GM10266 (cell line): ENCODE data around the gene NKPD1.

Experiments
- DNase-seq: peaks from one replicate; pipeline ENCODE4 v3.0.0; 2012; ENCODE audit errors: extremely low spot score
- TF ChIP-seq, protein P1 (sequence below): IDR thresholded peaks from 2 replicates; pipeline ENCODE4 v1.5.1; 2012; ENCODE audit warnings: mild to moderate bottlenecking, low read depth; ENCODE audit not compliant: control insufficient read depth, insufficient read depth; ENCODE audit errors: missing control alignments

The NKPD1 gene

DNA sequence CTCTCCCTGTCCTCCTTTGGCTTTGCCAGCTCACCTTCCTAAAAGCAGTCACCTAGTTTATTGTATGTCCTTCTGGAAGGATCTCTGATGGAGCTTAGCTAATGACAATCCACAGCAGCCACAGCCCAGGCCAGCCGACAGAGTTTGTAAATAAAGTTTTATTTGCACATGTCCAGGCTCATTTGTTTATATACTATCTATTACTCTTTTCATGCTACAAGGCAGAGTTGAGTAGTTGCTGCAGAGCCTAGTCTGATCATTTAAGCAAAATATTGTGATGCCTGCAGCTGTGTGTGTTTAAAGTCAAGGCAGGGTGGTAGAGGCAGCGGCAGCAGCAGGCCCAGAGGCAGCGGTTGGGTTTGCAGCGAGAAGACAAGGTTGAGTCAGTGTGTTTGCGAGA is 32.6 kb downstream of the NKPD1 start:
- TF ChIP-seq, protein P1, sequence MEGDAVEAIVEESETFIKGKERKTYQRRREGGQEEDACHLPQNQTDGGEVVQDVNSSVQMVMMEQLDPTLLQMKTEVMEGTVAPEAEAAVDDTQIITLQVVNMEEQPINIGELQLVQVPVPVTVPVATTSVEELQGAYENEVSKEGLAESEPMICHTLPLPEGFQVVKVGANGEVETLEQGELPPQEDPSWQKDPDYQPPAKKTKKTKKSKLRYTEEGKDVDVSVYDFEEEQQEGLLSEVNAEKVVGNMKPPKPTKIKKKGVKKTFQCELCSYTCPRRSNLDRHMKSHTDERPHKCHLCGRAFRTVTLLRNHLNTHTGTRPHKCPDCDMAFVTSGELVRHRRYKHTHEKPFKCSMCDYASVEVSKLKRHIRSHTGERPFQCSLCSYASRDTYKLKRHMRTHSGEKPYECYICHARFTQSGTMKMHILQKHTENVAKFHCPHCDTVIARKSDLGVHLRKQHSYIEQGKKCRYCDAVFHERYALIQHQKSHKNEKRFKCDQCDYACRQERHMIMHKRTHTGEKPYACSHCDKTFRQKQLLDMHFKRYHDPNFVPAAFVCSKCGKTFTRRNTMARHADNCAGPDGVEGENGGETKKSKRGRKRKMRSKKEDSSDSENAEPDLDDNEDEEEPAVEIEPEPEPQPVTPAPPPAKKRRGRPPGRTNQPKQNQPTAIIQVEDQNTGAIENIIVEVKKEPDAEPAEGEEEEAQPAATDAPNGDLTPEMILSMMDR, result no peak
- DNase-seq, result no peak

DNA sequence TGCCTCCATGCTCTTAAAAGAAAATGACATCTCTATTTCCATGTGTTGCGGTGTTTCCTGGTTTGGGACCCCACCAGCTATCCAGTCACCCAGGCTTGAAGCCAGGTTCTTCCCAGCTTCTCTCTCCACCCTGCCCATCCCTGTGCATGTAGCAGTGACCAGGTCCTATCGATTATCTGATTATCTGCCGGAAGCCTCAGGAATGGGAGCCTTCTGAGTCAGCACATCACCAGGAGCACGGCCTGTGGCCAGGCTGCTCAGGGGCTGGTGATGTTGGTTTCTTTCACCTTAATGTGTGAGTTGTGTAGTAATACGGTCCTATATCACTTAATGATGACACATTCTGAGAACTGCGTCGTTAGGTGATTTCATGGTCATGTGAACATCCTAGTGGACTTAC is 34.1 kb downstream of the NKPD1 start:
- DNase-seq, result no peak
- TF ChIP-seq, protein P1, result no peak

DNA sequence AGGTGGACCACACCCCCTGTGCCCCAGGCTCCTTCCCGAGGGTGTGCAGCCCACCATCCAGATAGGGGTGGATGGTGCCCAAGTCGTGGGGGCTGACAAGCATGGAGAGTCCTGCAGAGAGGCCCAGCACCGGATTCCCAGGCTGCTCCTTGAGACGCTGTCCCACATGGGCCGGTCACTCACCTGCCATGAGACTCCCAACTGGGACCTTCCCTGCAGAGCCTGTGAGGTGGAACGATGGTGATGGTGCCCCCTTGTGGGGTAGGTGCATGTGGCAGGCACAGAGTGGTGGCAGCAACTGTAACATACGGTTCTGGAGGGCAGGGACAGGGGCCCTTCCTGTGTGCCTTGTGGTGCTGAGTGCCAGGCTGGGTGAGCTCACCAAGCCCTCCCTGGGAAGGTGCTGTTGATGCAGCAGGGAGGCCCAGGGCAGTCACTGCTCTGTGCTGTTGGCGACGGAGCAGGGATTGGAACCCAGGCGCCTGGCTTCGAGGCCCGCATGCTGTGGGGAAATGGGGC is 34.7 kb downstream of the NKPD1 start:
- DNase-seq, result no peak

DNA sequence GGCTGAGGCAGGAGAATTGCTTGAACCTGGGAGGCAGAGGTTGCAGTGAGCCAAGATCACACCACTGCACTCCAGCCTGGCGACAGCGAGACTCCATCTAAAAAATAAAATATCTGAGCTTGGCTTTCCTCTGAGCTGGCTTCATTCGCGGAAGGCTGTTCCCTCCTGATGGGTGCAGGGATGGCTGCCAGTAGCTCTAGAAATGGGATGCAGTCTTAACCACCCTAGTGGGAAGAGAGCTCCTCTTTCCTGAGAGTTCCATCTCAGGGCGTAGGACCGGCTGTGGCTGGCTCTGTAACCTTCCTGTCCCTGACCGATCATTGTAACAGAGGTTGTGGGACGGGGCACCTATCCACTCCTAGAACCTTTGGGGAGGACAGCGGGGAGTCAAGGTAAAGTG is 35.4 kb downstream of the NKPD1 start:
- DNase-seq, result no peak
- TF ChIP-seq, protein P1, result no peak

More for the DNA sequence above, 34.7 kb downstream of the NKPD1 start:
- TF ChIP-seq, protein P1, result peak; percentile 90

DNA sequence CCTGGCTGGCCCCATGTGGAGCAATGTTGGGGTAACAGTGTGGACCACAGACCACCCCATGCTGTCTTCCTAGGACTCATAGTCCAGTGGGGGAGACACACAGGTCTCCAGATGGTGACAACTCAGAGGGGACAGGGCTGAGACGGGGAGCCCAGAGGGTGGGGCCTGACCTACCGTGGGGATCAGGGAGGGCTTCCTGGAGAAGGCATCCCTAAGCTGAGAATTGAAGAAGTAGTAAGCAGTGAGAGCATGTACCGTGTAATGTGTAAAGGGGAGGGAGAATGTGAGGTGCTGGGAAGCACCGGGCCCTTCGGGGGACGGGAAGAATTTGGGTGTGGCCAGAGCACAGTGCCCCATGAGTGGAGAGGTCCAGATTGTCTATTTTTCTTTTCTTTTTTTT is 36.8 kb downstream of the NKPD1 start:
- TF ChIP-seq, protein P1, result no peak
- no peak for DNase-seq

DNA sequence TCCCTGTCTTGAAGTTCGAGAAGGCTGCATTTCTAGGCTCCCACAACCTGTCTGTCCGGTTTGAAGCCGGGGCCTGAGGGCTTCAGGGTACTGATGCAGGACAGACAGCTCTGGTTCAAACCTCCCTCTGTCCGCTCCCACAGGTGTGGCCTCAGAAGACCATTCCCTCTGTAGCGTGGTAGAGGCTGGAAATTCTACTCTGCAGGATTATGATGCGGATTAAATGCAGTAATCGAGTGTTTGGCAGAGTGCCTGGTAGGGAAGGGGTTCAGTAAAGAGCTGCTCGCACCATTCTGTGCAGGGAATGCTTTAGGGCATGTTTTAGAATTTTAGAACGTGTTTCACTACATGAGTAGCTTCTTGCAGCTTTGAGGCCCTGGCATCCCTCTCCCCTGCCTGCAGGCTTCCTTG is 37.3 kb downstream of the NKPD1 start:
- DNase-seq, result no peak

DNA sequence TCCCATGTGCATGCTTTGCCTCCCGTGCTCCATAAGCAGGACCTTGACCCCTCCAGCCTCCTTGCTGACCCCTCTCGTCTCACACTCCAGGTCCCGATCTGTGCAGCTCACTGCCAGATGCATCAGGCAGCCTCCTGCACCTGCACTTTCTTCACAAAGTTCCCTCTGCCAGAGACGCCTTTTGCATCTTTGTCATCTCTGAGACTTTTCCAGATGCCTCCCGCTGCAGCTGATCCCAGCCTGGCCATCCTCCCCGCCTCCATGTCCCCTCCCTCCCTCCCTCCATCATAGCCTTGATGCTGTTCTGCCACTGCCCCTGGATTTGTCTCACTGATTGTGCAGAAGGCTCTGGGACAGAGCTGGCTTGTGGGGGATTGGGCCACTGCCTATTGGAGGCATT is 38.0 kb downstream of the NKPD1 start:
- no peak for DNase-seq
- TF ChIP-seq, protein P1, result no peak

More for the DNA sequence above, 37.3 kb downstream of the NKPD1 start:
- TF ChIP-seq, protein P1, result no peak
